Stimulated activated CD4-positive, alpha-beta T cell treated with anti-CD3 and anti-CD28 coated beads, Interleukin-2, amount 100 ng/mL, for 48 hours (primary cell): Measurements from ENCODE around the gene CC2D1A.
"Not testable (repeated sequence)": the region's sequence is repeated elsewhere in the genome, so short reads cannot be mapped to it uniquely, and the experiment has no call there.

Source experiments
- DNase-seq, 2 donors: peaks; one replicate each; pipeline ENCODE4 v3.0.0-alpha.2; 2020

The CC2D1A gene

DNA sequence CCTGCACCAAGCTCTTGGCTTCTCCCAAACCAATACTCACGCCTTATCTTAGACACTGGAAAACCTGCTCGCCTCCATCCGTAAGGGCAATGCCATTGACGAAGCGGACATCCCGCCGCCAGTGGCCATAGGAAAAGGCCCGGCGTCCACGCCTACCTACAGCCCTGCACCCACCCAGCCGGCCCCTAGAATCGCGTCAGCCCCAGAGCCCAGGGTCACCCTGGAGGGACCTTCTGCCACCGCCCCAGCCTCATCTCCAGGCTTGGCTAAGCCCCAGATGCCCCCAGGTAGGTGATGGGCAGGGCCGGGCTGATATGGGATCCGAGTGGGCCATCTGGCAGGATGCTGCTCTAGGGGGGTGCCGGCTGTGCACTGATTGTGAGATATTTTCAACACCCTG lies 7.4 kb downstream of the CC2D1A start:
- DNase-seq: no peak

DNA sequence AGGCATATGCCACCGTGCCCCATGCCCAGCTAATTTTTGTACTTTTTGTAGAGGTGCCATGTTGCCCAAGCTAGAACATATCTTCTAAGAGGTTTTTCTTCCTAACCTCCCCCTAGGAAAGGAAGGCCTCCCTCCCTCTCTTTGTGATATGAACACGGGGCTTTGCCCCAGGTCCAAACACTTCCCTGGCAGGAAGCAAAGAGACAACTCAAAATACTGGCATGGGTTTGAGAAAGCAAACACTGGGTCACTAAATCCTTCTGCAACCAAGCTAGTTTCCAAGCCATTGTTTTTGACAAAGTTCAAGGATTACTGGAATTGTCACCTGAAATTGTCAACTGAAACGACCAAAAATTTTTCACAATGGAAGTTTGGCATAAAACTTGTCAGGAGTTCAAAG lies 8.8 kb downstream of the CC2D1A start:
- DNase-seq: no peak

DNA sequence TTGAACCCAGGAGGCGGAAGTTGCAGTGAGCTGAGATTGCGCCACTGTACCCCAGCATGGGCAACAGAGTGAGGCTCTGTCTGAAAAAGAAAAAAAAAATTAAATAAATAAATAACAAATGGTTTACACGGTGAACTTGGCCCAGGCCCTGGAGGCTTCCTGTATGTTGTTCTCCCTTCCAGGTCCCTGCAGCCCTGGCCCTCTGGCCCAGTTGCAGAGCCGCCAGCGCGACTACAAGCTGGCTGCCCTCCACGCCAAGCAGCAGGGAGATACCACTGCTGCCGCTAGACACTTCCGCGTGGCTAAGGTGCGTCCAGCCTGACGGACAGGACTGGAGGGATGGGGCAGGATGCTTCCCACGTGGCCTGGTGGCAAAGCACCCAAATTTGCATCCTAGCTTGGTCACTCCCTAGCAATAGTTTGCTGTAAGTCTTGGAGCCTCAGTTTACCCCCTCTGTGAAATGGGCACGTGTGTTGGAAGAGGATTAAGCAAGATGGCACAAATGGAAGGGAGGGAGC lies 11.9 kb downstream of the CC2D1A start:
- no peak for DNase-seq

- DNase-seq: no peak
These were observed 12.9 kb downstream of the CC2D1A start for GRCh38 chr19:13918726-13919411.

DNA sequence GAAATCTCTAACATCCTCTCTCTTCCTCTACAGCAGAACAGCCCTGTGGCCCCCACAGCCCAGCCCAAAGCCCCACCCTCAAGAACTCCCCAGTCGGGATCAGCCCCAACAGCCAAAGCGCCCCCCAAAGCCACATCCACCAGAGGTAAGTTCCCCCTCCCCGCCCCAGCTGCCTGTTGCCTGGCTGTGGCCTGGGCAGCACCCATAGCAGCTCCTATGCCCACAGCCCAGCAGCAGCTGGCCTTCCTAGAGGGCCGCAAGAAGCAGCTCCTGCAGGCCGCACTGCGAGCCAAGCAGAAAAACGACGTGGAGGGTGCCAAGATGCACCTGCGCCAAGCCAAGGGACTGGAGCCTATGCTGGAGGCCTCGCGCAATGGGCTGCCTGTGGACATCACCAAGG lies 14.5 kb downstream of the CC2D1A start:
- no peak for DNase-seq

DNA sequence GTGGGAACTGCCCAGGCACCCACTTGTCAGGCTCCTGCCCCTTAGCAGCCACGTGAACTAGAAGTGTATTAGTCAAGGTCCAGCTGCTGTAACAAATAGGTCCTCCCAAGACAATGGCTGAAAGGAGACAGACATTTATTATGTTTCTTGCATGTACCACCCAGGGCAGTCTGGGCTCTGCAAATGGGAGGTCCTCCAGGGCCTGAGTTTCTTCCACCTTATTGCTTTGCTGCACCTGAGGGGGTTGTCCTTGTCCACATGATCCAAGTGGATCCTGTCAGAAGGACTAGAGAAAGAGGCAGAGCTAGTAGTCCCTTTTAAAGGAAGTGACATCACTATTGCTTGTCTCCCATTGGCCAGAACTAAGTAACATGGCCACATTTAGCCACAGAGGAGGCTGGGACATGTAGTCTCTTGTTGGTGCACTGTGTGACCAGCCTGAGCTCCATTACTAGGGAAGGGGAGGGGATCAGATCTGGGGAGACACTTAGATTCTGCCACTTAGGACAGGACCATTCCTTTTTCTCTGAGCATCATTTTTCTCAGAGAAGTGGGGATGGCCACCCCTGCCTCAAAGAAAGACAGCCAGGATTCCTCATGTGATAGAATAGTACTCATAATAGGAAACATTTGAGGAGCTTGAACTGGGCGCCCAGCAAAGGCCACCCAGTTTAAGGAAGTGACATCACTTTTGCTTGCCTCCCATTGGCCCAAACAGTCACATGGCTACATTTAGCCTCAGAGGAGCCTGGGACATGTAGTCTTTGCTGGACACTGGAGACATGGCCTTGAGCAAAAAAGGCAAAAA lies 15.1 kb downstream of the CC2D1A start:
- peak in 1 of 2 donors; percentile 15 for DNase-seq

GRCh38 chr19:13922118-13922517 lies 16.1 kb downstream of the CC2D1A start:
- DNase-seq: not testable (repeated sequence)

- DNase-seq: no peak
These were observed 17.4 kb downstream of the CC2D1A start for GRCh38 chr19:13923194-13923987.

- DNase-seq: no peak
These were observed 20.0 kb downstream of the CC2D1A start for GRCh38 chr19:13926010-13926409.

- no peak for DNase-seq
These were observed 20.7 kb downstream of the CC2D1A start for GRCh38 chr19:13926715-13927114.

DNA sequence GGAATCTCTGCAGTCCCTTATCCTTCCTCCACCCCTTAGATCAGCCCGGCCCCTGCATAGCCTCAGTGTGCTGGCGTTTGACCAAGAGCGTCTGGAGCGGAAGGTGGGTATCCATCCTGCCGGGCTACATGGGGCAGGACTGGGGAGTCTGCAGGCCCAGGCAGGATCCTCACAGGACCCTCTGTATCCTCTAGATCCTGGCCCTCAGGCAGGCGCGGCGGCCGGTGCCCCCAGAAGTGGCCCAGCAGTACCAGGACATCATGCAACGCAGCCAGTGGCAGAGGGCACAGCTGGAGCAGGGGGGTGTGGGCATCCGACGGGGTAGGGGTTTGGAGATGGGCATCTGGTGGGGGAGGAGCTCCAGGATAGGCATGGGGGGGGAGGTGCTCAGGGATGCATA lies 23.3 kb downstream of the CC2D1A start:
- DNase-seq: no peak

- no peak for DNase-seq
These were observed 24.0 kb downstream of the CC2D1A start for GRCh38 chr19:13929956-13930355.

GRCh38 chr19:13930402-13930801 lies 24.4 kb downstream of the CC2D1A start:
- DNase-seq: no peak

DNA sequence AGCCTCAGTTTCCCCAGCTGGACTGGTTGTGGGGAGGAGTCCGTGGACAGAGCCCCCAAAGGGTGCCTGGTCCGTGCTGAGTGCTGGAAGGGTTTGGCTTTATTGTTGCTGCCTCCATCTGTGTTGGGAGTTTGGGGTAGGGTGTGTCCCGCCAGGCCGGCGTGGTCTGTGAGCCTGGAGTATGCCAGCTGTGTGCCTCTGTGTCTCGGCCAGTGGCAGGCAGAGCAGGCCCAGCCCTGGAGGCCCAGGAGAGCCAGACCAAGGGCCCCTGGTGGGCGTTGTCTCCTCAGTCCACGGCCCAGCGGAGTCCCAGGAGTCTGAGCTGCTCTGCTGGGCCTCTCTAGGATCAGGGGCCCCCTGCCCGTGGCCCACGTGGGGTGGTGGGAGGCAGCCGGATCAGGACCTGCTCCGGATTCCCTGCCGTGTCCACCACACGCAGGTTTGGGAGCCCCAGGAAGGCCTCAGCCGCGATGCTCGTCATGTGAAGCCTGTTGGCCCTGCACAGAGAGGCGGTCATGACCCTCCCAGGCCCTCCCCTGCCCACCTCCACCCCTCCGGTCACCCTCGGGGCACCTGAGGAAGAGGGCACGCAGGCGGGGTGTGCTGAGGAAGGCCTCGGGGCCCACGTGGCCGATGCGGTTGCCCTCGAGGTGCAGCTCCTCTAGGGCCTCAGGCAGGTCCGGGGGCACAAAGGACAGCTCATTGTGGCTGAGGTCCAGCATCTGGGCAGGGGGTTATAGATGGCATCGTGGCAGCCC lies 25.6 kb downstream of the CC2D1A start:
- no peak for DNase-seq

GRCh38 chr19:13932149-13932637 lies 26.2 kb downstream of the CC2D1A start:
- no peak for DNase-seq

DNA sequence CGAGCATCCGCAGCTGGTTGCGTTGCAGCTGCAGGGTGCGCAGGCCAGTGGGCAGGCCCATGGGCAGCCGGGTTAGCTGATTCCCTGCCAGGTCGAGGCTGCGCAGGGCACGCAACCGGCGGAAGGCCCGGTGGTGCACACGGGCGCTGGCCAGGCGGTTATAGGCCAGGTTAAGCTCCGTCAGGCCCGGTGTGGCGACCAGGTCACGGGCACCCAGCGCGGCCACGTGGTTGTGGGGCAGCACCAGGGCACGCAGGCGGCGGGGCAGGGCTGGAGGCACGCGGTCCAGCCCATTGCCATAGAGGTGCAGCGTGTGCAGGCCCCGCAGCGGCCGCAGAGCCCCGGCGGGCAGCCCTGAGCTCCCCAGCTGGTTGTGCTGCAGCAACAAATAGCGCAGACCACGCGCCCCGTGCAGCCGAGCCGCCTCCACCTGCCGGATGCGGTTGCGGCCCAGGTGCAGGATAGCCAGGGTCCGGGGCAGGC lies 27.0 kb downstream of the CC2D1A start:
- no peak for DNase-seq

DNA sequence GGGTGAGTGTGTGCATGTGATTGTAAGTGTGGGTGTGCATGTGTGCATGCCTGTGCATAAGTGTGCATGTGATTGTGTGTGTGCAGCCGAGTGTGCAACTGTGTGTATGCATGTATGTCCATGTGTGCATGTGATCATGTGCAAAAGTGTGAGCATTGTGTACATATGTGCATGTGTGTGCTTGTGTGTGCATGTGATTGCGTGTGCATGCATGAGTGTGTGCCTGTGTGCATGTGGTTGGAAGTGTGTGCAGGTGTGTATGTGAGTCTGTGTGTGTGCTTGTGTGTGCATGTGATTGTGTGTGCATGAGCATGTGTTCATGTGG lies 28.7 kb downstream of the CC2D1A start:
- no peak for DNase-seq

- DNase-seq: no peak
These were observed 29.9 kb downstream of the CC2D1A start for GRCh38 chr19:13935765-13936510.

GRCh38 chr19:13937479-13938300 lies 31.7 kb downstream of the CC2D1A start:
- DNase-seq: no peak

DNA sequence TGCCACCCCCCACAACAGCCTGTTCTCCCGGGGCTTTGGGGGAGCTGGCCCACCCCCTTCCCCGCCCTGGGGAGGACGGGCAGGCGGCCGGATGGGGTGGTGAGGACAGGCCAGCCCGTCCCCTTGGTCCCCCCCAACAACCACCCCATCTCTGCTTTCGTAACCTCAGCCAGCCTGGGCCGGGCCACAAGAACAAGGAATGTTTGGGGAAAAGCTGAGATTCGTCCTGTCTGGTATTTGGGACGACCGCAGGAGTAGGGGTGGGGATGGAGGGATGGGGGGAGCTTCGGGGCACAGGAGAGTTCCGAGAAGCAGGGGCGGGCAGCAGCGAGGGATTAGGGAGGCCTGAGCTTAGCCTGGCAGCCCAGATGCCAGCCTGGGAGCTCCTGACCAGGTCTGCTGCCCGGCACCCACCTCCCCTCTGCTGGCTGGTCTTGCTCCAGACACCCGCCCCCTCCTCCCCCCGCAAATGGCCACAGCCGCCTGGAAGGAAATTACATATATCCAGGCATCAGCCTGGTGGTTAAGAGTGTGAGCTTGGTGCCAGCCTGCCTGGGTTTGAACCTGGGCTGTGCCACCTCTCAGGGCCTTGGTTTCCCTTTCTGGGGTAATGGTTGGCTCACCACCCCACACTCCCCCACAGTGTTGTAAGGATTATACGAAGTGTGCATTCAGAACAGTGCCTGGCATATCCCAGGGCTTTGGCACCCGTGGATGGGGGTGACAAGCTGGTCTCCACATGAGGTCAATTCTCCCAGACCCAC lies 32.5 kb downstream of the CC2D1A start, which contains the start of gene PODNL1:
PODNL1 (minus strand) TSS at position 117 of the 764 bp plus-strand sequence. CDS start 236 bp downstream, outside the sequence.
- no peak for DNase-seq
